GM18505 (cell line): Measurements from ENCODE around the gene ASB13.

ENCODE experiments used
- ATAC-seq: cut with Tn5 transposase; IDR thresholded peaks from one replicate; pipeline ENCODE4 v1.9.1; 2021; ENCODE audit not compliant: unreplicated experiment
- POLR2A ChIP-seq: IDR thresholded peaks from 4 replicates; pipeline ENCODE4 v1.6.1; 2011; ENCODE audit warnings: borderline replicate concordance; ENCODE audit not compliant: insufficient read depth, insufficient read length; ENCODE audit errors: extremely low read depth

The ASB13 gene, protein sequence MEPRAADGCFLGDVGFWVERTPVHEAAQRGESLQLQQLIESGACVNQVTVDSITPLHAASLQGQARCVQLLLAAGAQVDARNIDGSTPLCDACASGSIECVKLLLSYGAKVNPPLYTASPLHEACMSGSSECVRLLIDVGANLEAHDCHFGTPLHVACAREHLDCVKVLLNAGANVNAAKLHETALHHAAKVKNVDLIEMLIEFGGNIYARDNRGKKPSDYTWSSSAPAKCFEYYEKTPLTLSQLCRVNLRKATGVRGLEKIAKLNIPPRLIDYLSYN

DNA sequence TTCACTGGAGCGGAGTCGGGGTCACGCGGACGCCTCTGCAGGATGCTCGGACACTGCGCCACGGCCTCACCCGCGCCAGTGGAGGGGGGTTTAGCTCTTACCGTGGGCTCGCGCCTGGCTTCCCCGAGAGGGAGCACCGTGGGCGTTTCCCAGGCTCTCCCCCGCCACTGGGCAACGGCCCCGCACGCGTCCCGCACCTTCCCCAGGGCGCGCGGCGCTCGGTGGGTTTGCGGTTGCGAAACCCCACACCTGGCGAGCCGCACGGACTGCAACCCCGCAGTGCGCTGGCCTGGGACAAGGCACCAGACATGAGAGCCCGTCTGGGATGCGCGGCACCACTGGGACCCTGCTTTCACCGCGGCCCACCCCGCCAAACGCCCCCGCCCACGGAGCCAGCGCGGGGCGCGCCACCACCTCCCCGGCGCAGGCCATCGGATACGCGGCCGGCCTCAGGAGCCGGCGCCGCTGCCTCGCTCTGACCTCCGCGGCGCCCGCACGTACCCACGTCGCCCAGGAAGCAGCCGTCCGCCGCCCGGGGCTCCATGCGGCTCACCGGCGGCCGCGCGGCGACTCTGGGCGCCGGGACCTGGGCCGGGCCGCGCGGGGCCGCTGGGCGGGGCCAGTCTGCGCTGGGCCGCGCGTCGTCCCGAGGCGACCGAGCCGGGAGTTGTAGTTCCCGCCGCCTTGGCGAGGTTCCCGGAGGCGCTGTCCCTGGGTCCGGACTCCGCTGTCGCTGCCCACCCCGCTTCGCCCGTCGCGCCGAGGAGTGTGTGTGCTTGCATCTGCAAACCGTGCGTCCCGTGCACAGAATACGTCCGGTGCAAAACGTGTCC lies at the start of gene ASB13:
ASB13 (minus strand) TSS at position 588 of the 833 bp plus-strand sequence; CDS start at position 544, 44 bp downstream.
- no peak for TF ChIP-seq POLR2A
- peak; percentile 62 for ATAC-seq

DNA sequence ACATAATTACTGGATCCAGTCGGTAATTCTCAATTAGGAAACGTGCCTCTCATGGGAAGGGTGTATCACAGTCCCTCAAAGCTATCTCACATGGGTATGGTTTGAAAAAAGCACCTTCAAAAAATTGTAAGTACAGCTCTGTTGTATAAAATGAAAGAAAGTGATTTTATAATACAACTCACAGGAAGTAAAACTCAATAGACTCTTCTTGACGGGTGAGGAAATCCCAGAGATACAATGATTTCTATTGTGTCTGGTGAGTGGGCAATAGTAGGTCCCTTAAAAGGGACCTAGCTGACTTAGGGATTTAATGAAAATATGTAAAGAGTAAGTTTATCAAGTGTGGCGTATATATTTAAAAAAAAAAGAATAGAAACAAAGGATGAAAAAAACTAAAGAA lies 45.2 kb upstream of the ASB13 start:
- no peak for TF ChIP-seq POLR2A
- no peak for ATAC-seq

DNA sequence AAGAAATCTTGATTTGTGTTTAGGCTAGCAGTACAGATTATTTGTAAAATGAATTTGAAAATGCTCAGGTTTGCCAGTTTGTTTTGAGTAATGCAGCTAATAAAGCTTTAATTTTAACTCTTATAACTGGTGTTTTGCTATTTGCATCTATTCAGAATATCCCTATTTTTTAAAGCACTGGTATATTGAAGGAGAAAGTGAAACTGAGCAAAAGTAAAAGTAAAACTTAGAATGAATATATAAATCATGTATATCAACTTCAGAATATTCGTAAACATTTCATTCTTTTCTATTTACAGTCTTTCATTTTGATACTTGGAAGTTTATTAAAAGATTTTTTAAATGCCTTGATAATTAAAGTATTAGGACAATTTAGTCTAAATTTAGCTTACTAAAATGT lies 44.5 kb upstream of the ASB13 start:
- TF ChIP-seq POLR2A = no peak
- no peak for ATAC-seq

DNA sequence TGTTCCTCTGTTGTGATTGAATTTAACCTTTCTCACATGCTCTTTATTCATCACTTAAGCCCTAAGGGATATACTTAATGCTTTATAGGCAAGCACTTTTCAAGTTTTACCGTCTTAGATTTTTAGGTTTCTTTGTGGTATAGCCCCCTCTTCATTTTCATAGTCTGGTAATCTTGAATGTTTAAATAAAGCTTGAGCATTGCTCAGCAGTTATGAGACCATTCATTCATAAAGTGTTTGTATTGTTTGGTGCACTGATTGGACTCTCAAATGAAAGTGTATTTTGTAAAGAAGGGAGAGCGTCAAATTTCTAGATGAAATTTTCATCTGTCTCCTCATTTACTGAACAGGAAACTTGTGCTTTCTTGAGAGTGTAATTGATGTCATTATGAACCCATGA lies 43.5 kb upstream of the ASB13 start:
- no peak for TF ChIP-seq POLR2A
- ATAC-seq = no peak

DNA sequence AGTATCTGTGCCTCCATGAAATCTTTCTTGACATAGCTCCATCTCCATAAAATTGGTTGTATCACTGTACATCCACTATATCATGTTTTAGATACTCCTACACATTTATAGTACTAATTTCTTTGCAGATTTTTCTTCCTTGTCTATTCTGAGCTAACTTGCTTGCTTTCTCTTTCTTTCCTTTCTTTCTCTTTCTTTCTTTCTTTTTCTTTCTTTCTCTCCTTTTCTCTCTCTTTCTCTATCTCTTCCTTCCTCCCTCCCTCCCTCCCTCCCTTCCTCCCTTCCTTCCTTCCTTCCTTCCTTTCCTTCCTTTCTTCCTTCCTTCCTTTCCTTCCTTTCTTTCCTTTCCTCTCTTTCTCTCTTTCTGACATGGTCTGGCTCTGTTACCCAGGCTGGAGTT lies 42.0 kb upstream of the ASB13 start:
- no peak for TF ChIP-seq POLR2A
- ATAC-seq = no peak

DNA sequence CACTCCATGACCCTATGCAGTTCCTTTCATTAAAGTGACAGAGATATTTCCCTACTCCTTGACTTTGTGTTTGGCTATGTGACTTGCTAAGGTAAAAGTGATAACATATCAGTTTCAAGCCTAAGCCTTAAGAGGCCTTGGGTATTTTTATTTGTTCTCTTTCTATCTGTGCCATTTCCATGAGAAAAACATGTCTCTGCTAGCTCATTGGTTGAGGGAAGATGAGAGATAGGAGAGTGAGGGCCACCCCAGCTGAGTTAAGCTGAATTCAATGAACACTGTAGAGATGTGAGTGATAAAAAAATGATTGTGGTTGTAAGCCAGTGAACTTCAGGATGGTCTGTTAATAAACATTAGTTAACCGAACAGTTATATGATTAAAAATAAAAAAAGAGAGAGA lies 31.7 kb upstream of the ASB13 start:
- ATAC-seq = no peak
- TF ChIP-seq POLR2A = no peak

DNA sequence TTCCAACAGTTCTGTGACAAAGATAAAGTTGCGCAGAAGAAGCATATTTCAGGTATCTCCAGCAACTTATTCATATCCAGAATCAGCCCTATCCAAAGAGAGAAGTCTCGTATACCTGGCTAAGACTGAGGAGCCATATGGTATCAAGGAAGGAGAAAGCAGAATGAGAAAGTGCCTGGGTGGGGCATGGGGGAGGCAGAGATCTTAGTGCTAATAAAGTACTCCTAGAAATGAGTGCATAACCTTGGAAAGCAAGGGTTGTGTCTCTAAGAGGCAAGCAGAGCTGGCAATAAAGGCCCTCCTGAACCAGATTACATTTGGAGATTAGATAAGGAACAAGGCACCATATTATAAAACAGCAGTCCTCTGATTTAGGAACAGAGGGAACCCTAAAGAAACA lies 30.9 kb upstream of the ASB13 start:
- no peak for TF ChIP-seq POLR2A
- ATAC-seq = no peak

DNA sequence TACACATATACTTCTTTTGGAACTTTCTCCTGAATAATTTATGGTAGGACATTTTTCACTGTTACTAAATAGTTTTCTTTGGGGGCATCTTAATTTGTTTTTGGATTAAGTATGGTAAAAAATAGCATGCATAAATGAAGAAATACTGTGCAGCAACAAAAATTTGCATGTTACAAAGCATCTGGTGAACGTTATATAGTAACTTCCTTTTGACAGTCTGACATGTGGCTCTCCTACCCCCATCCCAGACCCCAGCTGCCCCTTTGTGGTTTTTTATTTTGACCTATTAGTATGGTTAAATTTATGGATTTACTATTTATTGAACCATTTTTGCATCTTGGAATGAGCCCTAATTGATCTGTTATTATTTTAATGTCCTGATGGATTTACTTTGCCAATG lies 28.2 kb upstream of the ASB13 start:
- no peak for ATAC-seq
- TF ChIP-seq POLR2A = no peak

DNA sequence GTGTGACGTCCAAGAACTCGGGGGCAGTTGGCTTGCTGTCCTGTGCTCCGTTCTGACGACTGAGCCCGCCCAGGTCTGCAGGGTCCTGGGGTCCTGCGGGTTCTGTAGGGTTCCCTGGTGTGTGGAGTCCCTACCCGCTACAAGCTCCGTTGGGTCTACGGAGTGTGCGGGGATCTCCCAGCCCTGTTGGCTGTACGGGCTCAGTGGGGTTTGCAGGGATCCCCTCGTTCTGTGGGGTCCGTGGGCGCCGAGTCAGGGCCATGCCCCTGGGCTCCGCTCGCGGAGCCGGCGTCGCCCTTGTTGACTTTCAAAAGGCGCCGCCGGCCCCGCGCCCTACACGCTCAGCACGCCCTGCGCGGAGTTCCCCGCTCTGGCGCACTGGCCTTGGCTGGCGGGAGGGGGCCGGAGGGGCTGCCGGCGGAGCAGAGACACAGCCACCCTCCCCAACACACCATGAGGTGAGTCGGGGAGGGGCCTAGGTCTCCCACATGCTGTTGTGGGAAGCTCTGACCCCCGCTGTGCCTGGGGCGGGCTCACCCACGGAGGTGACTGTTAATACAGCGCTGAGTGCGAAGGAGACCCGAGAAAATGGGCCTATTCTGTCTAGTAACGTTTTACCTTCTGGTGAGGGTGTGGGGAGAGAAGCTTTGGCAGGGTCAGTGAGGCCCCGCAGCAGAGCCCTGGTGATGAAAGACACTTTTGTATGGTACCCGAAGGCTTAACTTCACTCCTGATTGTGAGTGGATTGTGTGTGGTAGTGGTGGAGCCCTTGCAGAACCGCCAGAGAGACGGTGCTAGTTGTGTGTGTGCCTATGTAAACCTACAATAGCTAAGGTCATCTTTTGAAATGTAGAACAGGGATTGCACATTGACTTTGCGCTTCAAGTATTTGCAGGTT lies 26.3 kb upstream of the ASB13 start:
- ATAC-seq = peak; percentile 81
- TF ChIP-seq POLR2A = no peak

DNA sequence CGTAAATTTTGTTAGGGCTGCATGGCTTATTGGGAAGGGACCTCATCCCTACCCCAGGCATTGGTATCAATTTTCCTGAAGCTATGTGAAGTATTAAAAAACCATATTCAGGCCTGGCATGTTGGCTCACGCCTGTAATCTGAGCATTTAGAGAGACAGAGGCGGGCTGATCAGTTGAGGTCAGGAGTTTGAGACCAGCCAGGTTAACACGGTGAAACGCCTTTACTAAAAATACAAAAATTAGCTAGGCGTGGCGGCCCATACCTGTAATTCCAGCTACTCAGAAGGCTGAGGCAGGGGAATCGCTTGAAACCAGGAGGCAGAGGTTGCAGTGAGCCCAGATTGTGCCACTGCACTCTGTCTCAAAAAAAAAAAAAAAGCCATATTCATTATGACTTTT lies 25.4 kb upstream of the ASB13 start:
- no peak for ATAC-seq

DNA sequence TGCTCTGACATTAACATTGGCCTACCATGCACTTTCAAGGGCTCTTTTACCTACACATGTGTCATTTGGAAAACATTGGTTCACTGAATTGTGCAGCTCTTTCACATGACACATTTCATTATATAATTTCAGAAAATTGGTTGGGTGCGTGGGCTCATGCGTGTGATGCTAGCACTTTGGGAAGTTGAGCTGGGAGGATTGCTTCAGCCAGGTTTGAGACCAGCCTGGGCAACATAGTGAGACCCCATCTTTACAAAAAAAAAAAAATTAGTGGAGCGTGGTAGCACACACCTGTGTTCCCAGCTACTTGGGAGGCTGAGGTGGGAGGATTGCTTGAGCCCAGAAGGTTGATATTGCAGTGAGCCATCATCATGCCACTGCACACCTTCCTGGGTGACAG lies 22.2 kb upstream of the ASB13 start:
- no peak for ATAC-seq
- no peak for TF ChIP-seq POLR2A

More for the DNA sequence above, 25.4 kb upstream of the ASB13 start:
- TF ChIP-seq POLR2A = no peak

DNA sequence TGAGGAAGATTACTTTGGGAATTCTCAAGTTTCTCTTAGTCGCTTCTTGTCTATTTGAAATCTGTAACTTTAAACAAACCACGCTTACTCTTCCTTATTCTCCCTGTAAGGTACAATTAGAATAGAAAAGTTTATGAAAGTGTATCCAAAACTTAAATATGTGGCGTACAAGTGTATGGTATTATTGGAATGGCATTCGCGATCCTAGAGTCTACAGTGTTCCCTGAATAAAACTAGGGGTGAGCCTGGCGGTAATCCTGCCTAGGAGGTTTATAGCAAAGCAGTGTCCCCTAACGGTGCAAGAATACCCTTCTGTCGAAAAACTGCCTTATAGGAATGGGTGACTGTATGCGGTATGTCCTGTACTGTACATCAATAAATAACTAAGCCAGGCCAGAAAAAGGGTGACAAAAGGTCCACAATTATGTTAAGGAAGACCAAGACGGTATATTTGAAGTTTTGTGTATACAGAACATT lies 19.4 kb upstream of the ASB13 start:
- ATAC-seq = no peak
- TF ChIP-seq POLR2A = no peak
